NCI-H1417 (cell line): Measurements from ENCODE around the gene ALLC.
A peak's percentile ranks its signal among the peaks of the same experiment; 100 is the strongest.
"Not testable (repeated sequence)": the region's sequence is repeated elsewhere in the genome, so short reads cannot be mapped to it uniquely, and the experiment has no call there.

Source experiments
- DNase-seq, 3 experiments: peaks; one replicate each; lab custom pipeline; 2025; lab: John Stamatoyannopoulos, UW

The ALLC gene

GRCh38 chr2:3657881-3658280 lies at the start of gene ALLC:
Gene ALLC (plus strand): TSS chr2:3658200. CDS start chr2:3671158, 12,958 bp downstream.
- DNase-seq = no peak

- peak in 2 of 3 experiments; percentile 24 to 72 for DNase-seq
These were observed 49.4 kb upstream of the ALLC start for GRCh38 chr2:3608373-3609278.

GRCh38 chr2:3609279-3609673 lies 48.7 kb upstream of the ALLC start:
- peak; percentile 35 to 87 (median 71) for DNase-seq

- no peak for DNase-seq
These were observed 47.6 kb upstream of the ALLC start for GRCh38 chr2:3610415-3610814.

- peak in 1 of 3 experiments; percentile 25 for DNase-seq
These were observed 47.0 kb upstream of the ALLC start for GRCh38 chr2:3610881-3611505.

- no peak for DNase-seq
These were observed 46.4 kb upstream of the ALLC start for GRCh38 chr2:3611589-3611988.

GRCh38 chr2:3612639-3613523 lies 45.1 kb upstream of the ALLC start:
- DNase-seq = no peak

GRCh38 chr2:3613524-3613905 lies 44.5 kb upstream of the ALLC start:
- no peak for DNase-seq

GRCh38 chr2:3614743-3615142 lies 43.3 kb upstream of the ALLC start:
- not testable (repeated sequence) for DNase-seq

GRCh38 chr2:3615541-3616200 lies 42.3 kb upstream of the ALLC start:
- not testable (repeated sequence) for DNase-seq

- not testable (repeated sequence) for DNase-seq
These were observed 41.4 kb upstream of the ALLC start for GRCh38 chr2:3616435-3617197.

GRCh38 chr2:3617198-3617890 lies 40.7 kb upstream of the ALLC start:
- DNase-seq = no peak

GRCh38 chr2:3618367-3618766 lies 39.6 kb upstream of the ALLC start:
- no peak for DNase-seq

- DNase-seq = no peak
These were observed 39.0 kb upstream of the ALLC start for GRCh38 chr2:3619033-3619432.

GRCh38 chr2:3619661-3620060 lies 38.3 kb upstream of the ALLC start:
- DNase-seq = not testable (repeated sequence)

GRCh38 chr2:3620834-3621233 lies 37.2 kb upstream of the ALLC start:
- DNase-seq = peak in 1 of 3 experiments; percentile 13

GRCh38 chr2:3622967-3623366 lies 35.0 kb upstream of the ALLC start:
- DNase-seq = no peak

- no peak for DNase-seq
These were observed 33.8 kb upstream of the ALLC start for GRCh38 chr2:3624059-3624794.

GRCh38 chr2:3625186-3625585 lies 32.8 kb upstream of the ALLC start:
- DNase-seq = no peak
